Heart left ventricle (tissue), 13 donors: ENCODE data around the gene TFDP3.

Source experiments
- POLR2A ChIP-seq, 2 donors: fragments of 450-650 bp; IDR thresholded peaks; one replicate each; pipeline ENCODE4 v1.6.1; 2017; ENCODE audit warnings: antibody characterized with exemption in 2 of 2, mild to moderate bottlenecking in 2 of 2, moderate library complexity in 2 of 2
- TF ChIP-seq, protein P1 (sequence below), 12 donors: fragments of 200-600 bp; sonication (generic) in 4 of 12; IDR thresholded peaks; one replicate each; pipeline versions ENCODE4 v1.5.0 to v1.8.0; 2018 to 2022; ENCODE audit warnings: antibody characterized with exemption in 12 of 12, mild to moderate bottlenecking in 5 of 12
- donor health status: ischemic (EF 13 %, LVEDD 7.1; RV severe dilation, severe dysfunction).
- donor health status: DM: no; HTN: yes; CAD: no.
- donor health status: DM: no; HTN: no; CAD: no.
- donor health status: ischemic (EF 25% LVEDD 6.9; RV normal size, moderate dysfunction).
- donor health status: ischemic (EF 25% LVEDD 5.7; RV mildly dilated, moderate dysfunction).
- donor health status: ischemic (EF 35%, LVEDD 5.7; RV mildly dilated, moderate dysfunction).
- donor health status: nonischemic (EF 11% LVEDD 7.7; RV severe dilation, severe dysfunction).
- donor health status: DM: yes; HTN: yes; CAD: no.
- donor health status: PGD.
- donor health status: ischemic (EF 29% LVEDD 5.4; RV normal size, mild dysfunction).
- donor health status: nonischemic (EF 23%, LVEDD 6.1; RV moderate dilation, normal function).

DNA sequence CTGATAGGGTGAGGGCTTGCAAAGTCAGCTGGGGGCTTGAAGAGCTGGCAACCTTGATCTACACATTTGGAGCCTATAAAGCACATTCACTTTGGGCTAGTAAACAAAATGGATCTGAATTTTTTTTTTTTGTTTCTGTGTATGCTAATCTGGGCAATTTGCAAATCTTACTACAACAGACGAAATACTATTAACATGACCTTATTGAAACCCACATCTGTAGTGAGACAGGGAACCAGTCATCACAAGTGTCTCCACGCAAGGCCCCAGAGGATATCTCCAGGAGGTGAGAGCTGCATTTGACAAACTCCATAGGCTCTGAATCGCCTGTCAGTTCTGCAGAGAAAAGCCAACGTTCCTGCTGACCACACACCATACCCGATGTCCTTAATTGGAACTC is 33.0 kb upstream of the TFDP3 start:
- TF ChIP-seq, protein P1, sequence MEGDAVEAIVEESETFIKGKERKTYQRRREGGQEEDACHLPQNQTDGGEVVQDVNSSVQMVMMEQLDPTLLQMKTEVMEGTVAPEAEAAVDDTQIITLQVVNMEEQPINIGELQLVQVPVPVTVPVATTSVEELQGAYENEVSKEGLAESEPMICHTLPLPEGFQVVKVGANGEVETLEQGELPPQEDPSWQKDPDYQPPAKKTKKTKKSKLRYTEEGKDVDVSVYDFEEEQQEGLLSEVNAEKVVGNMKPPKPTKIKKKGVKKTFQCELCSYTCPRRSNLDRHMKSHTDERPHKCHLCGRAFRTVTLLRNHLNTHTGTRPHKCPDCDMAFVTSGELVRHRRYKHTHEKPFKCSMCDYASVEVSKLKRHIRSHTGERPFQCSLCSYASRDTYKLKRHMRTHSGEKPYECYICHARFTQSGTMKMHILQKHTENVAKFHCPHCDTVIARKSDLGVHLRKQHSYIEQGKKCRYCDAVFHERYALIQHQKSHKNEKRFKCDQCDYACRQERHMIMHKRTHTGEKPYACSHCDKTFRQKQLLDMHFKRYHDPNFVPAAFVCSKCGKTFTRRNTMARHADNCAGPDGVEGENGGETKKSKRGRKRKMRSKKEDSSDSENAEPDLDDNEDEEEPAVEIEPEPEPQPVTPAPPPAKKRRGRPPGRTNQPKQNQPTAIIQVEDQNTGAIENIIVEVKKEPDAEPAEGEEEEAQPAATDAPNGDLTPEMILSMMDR (IDR thresholded peaks at IDR 0.05), result no peak
- no peak for TF ChIP-seq POLR2A (IDR thresholded peaks at IDR 0.05)
